ENCODE data around the gene NFKB2.

Gene NFKB2

DNA sequence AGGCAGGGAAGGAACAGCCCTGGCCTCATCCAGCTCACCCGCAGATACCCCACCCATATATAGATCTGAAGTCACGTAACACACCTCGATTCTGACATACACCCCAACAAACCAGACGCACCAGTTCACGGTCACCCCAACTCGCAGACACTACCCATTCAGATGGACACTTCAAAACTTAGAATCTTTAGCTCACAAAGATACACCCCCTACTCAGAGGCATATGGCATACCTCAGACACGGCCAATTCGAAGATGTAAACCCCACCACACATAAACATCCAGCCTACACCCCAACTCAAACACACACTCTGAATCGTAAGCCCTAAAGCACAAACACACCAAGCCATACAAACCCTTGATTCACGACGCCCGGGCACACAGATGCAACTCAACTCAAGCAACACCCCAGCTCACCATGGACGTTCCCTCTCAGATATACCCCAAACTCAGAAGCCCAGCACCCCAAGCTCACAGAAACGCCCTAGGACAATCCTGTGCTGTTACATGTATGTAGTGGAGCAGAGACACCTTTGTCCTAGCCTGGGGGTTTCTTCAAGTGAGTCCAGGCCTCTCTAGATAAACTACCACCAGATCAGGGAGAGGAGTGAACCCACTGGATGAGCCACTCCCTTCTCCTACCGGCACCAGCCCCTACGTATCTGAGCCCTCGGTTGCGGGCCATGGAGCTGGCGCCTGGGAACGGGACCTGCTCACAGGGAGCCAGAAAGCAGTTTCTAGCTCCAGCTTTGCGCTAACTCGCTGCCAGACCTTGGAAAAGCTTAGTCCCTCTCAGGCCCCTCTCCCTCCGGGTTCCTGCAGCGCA, 14.3 kb downstream of the NFKB2 start:
- DNase-seq (ENCODE audit: low read depth): no peak
- TF ChIP-seq, protein P1, sequence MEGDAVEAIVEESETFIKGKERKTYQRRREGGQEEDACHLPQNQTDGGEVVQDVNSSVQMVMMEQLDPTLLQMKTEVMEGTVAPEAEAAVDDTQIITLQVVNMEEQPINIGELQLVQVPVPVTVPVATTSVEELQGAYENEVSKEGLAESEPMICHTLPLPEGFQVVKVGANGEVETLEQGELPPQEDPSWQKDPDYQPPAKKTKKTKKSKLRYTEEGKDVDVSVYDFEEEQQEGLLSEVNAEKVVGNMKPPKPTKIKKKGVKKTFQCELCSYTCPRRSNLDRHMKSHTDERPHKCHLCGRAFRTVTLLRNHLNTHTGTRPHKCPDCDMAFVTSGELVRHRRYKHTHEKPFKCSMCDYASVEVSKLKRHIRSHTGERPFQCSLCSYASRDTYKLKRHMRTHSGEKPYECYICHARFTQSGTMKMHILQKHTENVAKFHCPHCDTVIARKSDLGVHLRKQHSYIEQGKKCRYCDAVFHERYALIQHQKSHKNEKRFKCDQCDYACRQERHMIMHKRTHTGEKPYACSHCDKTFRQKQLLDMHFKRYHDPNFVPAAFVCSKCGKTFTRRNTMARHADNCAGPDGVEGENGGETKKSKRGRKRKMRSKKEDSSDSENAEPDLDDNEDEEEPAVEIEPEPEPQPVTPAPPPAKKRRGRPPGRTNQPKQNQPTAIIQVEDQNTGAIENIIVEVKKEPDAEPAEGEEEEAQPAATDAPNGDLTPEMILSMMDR (IDR thresholded peaks at IDR 0.05; ENCODE audit: low read depth, low read length): no peak
- TF ChIP-seq POLR2A (IDR thresholded peaks at IDR 0.05; ENCODE audit: extremely low read depth, insufficient read length) (no peak), MYC (IDR thresholded peaks at IDR 0.05; ENCODE audit: low read depth, low read length) (no peak)
- TF ChIP-seq, protein P2, sequence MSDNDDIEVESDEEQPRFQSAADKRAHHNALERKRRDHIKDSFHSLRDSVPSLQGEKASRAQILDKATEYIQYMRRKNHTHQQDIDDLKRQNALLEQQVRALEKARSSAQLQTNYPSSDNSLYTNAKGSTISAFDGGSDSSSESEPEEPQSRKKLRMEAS (IDR thresholded peaks at IDR 0.05; ENCODE audit: low read depth, low read length): no peak
- no peak overlapping the region for H3K4me3 ChIP-seq (ENCODE audit: low read depth, low read length)

DNA sequence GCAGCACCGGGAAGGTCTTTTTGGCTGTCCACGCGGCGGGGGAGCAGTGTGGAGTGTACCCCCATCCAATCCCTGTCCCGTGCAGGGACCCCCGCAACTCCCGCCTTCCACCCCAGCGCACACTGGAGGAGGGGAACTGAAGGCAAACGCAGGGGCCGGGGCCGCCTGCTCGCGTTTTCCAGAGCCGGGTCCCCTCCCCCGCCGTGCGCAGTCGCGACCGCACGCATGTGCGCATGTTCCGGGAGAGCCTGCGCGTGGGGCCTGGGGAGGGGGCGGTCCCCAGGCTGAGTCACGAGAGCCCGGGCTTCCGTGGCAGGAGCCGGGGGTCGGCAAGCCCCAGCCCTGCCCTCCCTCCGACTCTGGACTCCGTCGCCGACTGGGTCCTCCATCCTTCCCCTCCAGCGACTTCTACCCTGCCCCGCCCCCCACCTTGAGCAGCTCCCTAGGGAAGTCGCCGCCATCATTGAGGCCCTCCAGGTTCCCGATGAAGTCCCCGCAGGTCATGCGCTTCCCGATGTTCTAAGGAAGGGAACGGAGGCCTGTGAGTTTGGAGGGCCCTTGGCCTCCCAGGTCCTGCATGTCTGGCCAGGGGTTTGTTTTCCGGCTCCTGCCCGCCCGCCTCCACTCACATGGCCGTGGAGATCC, 15.0 kb downstream of the NFKB2 start:
- TF ChIP-seq POLR2A (IDR thresholded peaks at IDR 0.05; ENCODE audit: extremely low read depth, insufficient read length) (no peak), MYC (IDR thresholded peaks at IDR 0.05; ENCODE audit: low read depth, low read length) (no peak)
- TF ChIP-seq, protein P2 (IDR thresholded peaks at IDR 0.05; ENCODE audit: low read depth, low read length): no peak
- TF ChIP-seq, protein P1 (IDR thresholded peaks at IDR 0.05; ENCODE audit: low read depth, low read length): no peak
- H3K4me3 ChIP-seq (ENCODE audit: low read depth, low read length): no peak overlapping the region
- DNase-seq (ENCODE audit: low read depth): no peak

- TF ChIP-seq POLR2A (IDR thresholded peaks at IDR 0.05; ENCODE audit: extremely low read depth, insufficient read length) (no peak), MYC (IDR thresholded peaks at IDR 0.05; ENCODE audit: low read depth, low read length) (no peak)
- TF ChIP-seq, protein P1 (IDR thresholded peaks at IDR 0.05; ENCODE audit: low read depth, low read length): no peak
- TF ChIP-seq, protein P2 (IDR thresholded peaks at IDR 0.05; ENCODE audit: low read depth, low read length): no peak
Measured at GRCh38 chr10:102411341-102412255, 16.1 kb downstream of the NFKB2 start.

GRCh38 chr10:102412293-102412692, 16.8 kb downstream of the NFKB2 start:
- no peak overlapping the region for H3K4me3 ChIP-seq (ENCODE audit: low read depth, low read length)
- TF ChIP-seq, protein P1 (IDR thresholded peaks at IDR 0.05; ENCODE audit: low read depth, low read length): no peak
- no peak for TF ChIP-seq POLR2A (IDR thresholded peaks at IDR 0.05; ENCODE audit: extremely low read depth, insufficient read length)
- TF ChIP-seq, protein P2 (IDR thresholded peaks at IDR 0.05; ENCODE audit: low read depth, low read length): no peak
- TF ChIP-seq MYC (IDR thresholded peaks at IDR 0.05; ENCODE audit: low read depth, low read length): no peak
- DNase-seq (ENCODE audit: low read depth): no peak

More at GRCh38 chr10:102411341-102412255, 16.1 kb downstream of the NFKB2 start:
- no peak overlapping the region for H3K4me3 ChIP-seq (ENCODE audit: low read depth, low read length)
- DNase-seq (ENCODE audit: low read depth): no peak

DNA sequence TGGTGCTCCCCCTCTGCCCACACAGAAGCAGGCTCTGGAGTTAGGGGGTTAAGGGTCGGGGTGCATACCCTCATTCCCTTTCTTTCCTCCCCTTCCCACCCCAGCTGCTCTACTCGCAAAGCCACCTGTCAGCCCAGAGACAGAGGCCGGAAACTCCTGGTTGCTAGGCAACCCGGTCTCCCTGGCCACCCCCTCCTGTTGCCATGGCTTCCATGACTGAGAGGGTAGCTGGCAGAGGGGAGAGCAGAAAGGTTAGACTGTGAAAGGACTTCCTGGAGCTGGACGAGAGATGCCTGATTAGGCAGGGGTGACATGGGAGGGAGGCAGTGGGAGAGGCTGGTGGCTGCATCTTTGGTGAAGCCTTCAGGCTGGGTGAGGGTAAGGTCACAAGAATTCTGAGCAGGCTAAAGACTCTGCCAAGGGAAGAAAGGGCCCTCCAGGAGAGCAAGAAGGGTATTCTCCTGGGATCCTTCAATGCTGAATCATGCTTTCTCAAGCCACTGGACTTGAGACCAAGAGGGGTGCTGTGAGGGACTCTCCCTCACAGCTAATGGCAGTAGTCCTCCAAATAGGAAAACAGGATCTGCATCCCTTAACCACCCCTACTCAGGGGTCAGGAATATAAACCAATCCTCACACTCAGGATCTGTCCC, 17.7 kb downstream of the NFKB2 start:
- peak; percentile 45 for DNase-seq (ENCODE audit: low read depth)
- TF ChIP-seq, protein P2 (IDR thresholded peaks at IDR 0.05; ENCODE audit: low read depth, low read length): no peak
- TF ChIP-seq, protein P1 (IDR thresholded peaks at IDR 0.05; ENCODE audit: low read depth, low read length): no peak
- TF ChIP-seq POLR2A (IDR thresholded peaks at IDR 0.05; ENCODE audit: extremely low read depth, insufficient read length): no peak
- no peak for TF ChIP-seq MYC (IDR thresholded peaks at IDR 0.05; ENCODE audit: low read depth, low read length)
- H3K4me3 ChIP-seq (ENCODE audit: low read depth, low read length): no peak overlapping the region

Data from NB4 (cell line).